Stimulated activated CD8-positive, alpha-beta memory T cell treated with anti-CD3 and anti-CD28 coated beads, Interleukin-15, amount 100 ng/mL, for 24 hours (primary cell): ENCODE measurements around the gene PNPLA6.

Experiments
- DNase-seq: peaks from one replicate; pipeline ENCODE4 v3.0.0-alpha.2; 2020; ENCODE audit warnings: low read depth

PNPLA6 gene

GRCh38 chr19:7602935-7603497 is 67.5 kb downstream of the PNPLA6 start:
- DNase-seq: no peak

DNA sequence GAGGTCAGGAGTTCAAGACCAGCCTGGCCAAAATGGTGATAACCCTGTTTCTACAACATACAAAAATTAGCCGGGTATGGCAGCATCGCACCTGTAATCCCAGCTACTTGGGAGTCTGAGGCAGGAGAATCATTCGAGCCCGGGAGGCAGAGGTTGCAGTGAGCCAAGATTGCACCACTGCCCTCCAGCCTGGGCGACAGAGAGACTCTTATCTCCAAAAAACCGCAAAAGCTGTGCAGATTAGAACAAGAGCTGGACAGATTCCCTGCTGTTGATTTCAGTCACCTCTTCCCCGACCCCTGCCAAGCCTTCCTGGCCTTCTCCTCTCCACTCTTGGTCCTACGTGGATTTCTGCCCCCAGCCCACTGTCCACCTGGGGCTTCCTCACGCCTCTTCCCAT is 68.4 kb downstream of the PNPLA6 start:
- DNase-seq: no peak

- DNase-seq: no peak
Observed at GRCh38 chr19:7605490-7606222, 70.1 kb downstream of the PNPLA6 start.

GRCh38 chr19:7606289-7606688 is 70.8 kb downstream of the PNPLA6 start:
- no peak for DNase-seq

GRCh38 chr19:7607212-7607873 is 71.8 kb downstream of the PNPLA6 start:
- DNase-seq: no peak

GRCh38 chr19:7607874-7608560 is 72.5 kb downstream of the PNPLA6 start:
- no peak for DNase-seq

DNA sequence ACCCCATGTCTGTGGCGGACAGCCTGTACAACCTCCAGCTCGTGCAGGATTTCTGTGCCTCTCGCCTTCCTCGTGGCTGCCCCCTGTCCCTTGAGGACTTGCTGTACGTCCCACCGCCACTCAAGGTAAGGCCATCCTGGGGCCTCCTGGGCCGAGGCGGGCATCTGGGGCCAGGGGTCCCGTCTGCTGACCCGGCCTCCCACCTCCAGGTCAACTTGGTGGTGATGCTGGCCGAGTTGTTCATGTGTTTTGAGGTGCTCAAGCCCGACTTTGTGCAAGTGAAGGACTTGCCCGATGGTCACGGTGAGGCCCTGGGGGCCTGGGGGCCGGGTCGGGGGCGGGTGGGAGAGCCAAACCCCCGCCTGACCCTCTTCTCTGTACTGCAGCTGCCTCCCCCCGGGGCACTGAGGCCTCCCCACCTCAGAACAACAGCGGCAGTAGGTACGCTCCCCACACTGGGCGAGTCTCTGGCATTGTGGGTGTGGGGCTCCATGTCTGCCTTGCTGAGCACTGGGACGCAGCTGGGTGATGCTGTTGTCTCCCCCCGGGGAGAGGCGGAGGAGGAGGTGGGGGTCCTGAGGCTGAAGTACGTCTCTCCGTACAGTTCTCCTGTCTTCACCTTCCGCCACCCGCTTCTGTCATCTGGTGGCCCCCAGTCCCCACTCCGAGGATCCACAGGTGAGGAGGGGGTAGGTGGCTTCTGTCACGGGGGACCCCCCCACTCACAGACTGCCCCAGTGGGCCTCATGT is 75.1 kb downstream of the PNPLA6 start:
- DNase-seq: no peak
